Body of pancreas (tissue), 4 donors: ENCODE measurements around the gene LSP1.
"Not testable (repeated sequence)": the region's sequence is repeated elsewhere in the genome, so short reads cannot be mapped to it uniquely, and the experiment has no call there.

Source experiments
- POLR2A ChIP-seq, 3 donors: fragments of 450-650 bp; IDR thresholded peaks; one replicate each; pipeline ENCODE4 v1.6.1; 2016; ENCODE audit warnings: antibody characterized with exemption in 3 of 3, mild to moderate bottlenecking in 2 of 3
- TF ChIP-seq, protein P1 (sequence below), 7 experiments: fragments of 450-650 bp in 4 of 7; fragments of 200-600 bp in 3 of 7; sonication (generic) in 3 of 7; IDR thresholded peaks; one replicate each; pipeline ENCODE4 v1.5.1; 2016 to 2019; ENCODE audit warnings: antibody characterized with exemption in 7 of 7

DNA sequence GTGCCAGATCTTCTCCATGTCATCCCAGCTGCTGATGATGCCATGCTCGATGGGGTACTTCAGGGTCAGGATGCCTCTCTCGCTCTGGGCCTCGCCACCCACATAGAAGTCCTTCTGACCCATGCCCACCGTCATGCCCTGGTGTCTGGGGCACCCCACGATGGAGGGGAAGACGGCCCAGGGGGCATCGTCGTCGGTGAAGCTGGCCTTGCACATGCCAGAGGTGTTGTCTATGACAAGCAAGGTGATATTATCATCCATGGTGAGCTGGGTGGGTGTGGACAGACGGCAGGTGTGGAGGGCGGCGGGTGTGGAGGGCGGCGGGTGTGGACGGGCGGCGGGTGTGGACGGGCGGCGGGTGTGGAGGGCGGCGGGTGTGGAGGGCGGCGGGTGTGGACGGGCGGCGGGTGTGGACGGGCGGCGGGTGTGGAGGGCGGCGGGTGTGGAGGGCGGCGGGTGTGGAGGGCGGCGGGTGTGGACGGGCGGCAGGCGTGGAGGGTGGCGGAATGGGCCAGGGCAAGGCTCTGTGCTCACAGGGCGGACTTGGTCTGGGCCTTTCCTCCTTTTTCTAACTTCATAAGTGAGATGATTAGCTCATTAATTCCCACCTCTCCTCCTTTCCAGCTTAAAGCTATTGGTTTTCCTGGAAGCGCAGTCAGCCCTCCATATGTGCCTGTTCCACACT is 48.9 kb upstream of the LSP1 start:
- TF ChIP-seq, protein P1, sequence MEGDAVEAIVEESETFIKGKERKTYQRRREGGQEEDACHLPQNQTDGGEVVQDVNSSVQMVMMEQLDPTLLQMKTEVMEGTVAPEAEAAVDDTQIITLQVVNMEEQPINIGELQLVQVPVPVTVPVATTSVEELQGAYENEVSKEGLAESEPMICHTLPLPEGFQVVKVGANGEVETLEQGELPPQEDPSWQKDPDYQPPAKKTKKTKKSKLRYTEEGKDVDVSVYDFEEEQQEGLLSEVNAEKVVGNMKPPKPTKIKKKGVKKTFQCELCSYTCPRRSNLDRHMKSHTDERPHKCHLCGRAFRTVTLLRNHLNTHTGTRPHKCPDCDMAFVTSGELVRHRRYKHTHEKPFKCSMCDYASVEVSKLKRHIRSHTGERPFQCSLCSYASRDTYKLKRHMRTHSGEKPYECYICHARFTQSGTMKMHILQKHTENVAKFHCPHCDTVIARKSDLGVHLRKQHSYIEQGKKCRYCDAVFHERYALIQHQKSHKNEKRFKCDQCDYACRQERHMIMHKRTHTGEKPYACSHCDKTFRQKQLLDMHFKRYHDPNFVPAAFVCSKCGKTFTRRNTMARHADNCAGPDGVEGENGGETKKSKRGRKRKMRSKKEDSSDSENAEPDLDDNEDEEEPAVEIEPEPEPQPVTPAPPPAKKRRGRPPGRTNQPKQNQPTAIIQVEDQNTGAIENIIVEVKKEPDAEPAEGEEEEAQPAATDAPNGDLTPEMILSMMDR (IDR thresholded peaks at IDR 0.05), result not testable (repeated sequence)
- TF ChIP-seq POLR2A (IDR thresholded peaks at IDR 0.05), result not testable (repeated sequence)
